ENCODE data around the gene SLC29A2.

GRCh38 chr11:66340596-66341501 lies 30.7 kb downstream of the SLC29A2 start:
- TF ChIP-seq CTCF (IDR thresholded peaks at IDR 0.05; ENCODE audit: control extremely low read depth in 1 of 3, insufficient read depth in 1 of 3, low read depth in 1 of 3, low read length in 3 of 3) (0 out of 4 replicates have a peak, but pooled peaks of 1 of the 3 experiments have one; percentile 1), EZH2 (IDR thresholded peaks at IDR 0.05; ENCODE audit: low read depth, low read length, severe bottlenecking) (no peak), HDAC6 (IDR thresholded peaks at IDR 0.05; ENCODE audit: low read depth, low read length) (no peak), MAX (IDR thresholded peaks at IDR 0.05) (no peak), ZNF274 (IDR thresholded peaks at IDR 0.05; ENCODE audit: borderline replicate concordance, extremely low read depth, low read length) (no peak), BACH1 (IDR thresholded peaks at IDR 0.05; ENCODE audit: low read length) (no peak), JUN (IDR thresholded peaks at IDR 0.05; ENCODE audit: low read depth, low read length) (no peak), RFX5 (IDR thresholded peaks at IDR 0.05; ENCODE audit: borderline replicate concordance, low read depth, low read length) (no peak), MAFK (IDR thresholded peaks at IDR 0.05; ENCODE audit: low read depth, low read length) (no peak), BCL11A (IDR thresholded peaks at IDR 0.05; ENCODE audit: low read depth in 2 of 2, low read length in 2 of 2) (no peak), TAF1 (IDR thresholded peaks at IDR 0.05; ENCODE audit: low read depth, low read length) (no peak)
